ENCODE data around the gene RHO.

- TF ChIP-seq GABPA (IDR thresholded peaks at IDR 0.05; ENCODE audit: low read depth) = no peak
- TF ChIP-seq EZH2 (IDR thresholded peaks at IDR 0.05; ENCODE audit: borderline replicate concordance, control insufficient read depth, low read depth, low read length) = no peak
- TF ChIP-seq EP300 (IDR thresholded peaks at IDR 0.05; ENCODE audit: borderline replicate concordance in 1 of 2, control insufficient read depth in 1 of 2, low read depth in 2 of 2, low read length in 2 of 2) = no peak
- no peak for TF ChIP-seq POLR2A (IDR thresholded peaks at IDR 0.05; ENCODE audit: low read depth, low read length)
- no peak for TF ChIP-seq FOS (IDR thresholded peaks at IDR 0.05; ENCODE audit: borderline replicate concordance, extremely low read depth, insufficient read length)
- peak; percentile 48 for TF ChIP-seq RELA (IDR thresholded peaks at IDR 0.05; ENCODE audit: borderline replicate concordance, partially characterized antibody)
- peak; percentile 38; the same call in 1 of the 2 replicates for TF ChIP-seq IKZF1 (conservative IDR thresholded peaks at IDR 0.05)
- no peak for TF ChIP-seq SIN3A (IDR thresholded peaks at IDR 0.05; ENCODE audit: low read depth, low read length)
- TF ChIP-seq CTCF (IDR thresholded peaks at IDR 0.05 in 2 of 3, conservative IDR thresholded peaks at IDR 0.05 in 1 of 3; ENCODE audit: control insufficient read depth in 2 of 3, extremely low read depth in 1 of 3, insufficient read depth in 1 of 3, low read depth in 3 of 3, low read length in 3 of 3) = peak; percentile 84 to 89 (median 86)
- no peak for TF ChIP-seq HDAC6 (IDR thresholded peaks at IDR 0.05; ENCODE audit: unreplicated experiment)
Observed at GRCh38 chr3:129490273-129490675, 38.2 kb upstream of the RHO start.

Measured in GM12878 (cell line).